Measurements from ENCODE around the gene PCNX4.
A peak's percentile ranks its signal among the peaks of the same experiment; 100 is the strongest.

PCNX4 gene

DNA sequence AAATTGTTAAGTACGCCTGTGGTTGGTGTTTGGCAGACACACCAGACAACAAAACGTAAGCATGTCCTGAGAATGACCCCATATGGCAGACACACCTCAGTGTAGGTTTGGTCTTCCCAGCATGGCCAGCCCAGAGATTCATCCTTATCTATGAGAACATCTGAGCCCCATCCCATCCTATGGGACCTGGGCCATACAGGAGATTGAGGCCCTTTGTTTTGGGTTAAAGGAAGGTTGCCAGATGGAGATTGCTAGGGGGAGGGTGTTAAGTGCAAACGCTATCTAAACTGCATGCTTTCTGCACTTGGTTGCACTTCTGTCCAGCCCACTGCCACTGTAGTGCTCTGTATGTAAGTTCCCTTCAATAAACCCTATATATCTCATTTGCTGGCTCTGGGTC lies 4.1 kb upstream of the PCNX4 start:
- H3K36me3 ChIP-seq (ENCODE audit: control insufficient read depth, insufficient read depth, low read length) = no peaks in the 10 kb centered on the region
- DNase-seq = no peak
- H3K4me1 ChIP-seq (ENCODE audit: control insufficient read depth, insufficient read depth, low read length, poor library complexity, severe bottlenecking) = peaks cover under 1% of the 10 kb centered on the region
- no peaks in the 10 kb centered on the region for H3K27me3 ChIP-seq (replicated peaks; ENCODE audit: control insufficient read depth, insufficient read depth, low read length, poor library complexity, severe bottlenecking)
- H3K27ac ChIP-seq (ENCODE audit: insufficient read depth, low read length, poor library complexity, severe bottlenecking) = no peak overlapping the region
- no peaks in the 10 kb centered on the region for H3K9me3 ChIP-seq (ENCODE audit: control insufficient read depth, low read length)
- H3K4me3 ChIP-seq (ENCODE audit: insufficient read depth, low read depth, low read length, poor library complexity, severe bottlenecking) = no peak overlapping the region

DNA sequence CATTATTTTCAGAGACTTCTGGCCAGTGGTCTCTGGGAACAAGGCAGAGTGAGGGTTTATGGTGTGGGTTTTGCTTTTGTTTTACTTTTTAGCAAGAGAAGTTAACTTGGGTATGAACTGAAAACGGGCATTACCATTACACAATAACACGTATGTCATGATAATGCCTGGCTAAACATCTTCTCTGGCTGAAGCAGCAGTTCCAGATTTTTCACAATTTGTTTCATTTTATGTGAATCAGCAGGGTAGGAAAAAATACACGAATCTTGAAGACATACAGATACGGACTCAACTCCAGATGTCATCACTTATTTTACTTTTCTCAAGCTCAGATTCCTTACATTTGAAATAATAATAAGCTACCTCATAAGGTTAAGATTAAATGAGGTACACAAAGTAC lies 2.5 kb upstream of the PCNX4 start:
- DNase-seq = no peak
- Histone ChIP-seq H3K36me3 (ENCODE audit: control insufficient read depth, insufficient read depth, low read length) (no peaks in the 10 kb centered on the region), H3K27me3 (replicated peaks; ENCODE audit: control insufficient read depth, insufficient read depth, low read length, poor library complexity, severe bottlenecking) (no peaks in the 10 kb centered on the region), H3K9me3 (ENCODE audit: control insufficient read depth, low read length) (no peaks in the 10 kb centered on the region), H3K4me3 (ENCODE audit: insufficient read depth, low read depth, low read length, poor library complexity, severe bottlenecking) (no peak overlapping the region), H3K27ac (ENCODE audit: insufficient read depth, low read length, poor library complexity, severe bottlenecking) (no peak overlapping the region), H3K4me1 (ENCODE audit: control insufficient read depth, insufficient read depth, low read length, poor library complexity, severe bottlenecking) (peaks cover 5% of the 10 kb centered on the region)

DNA sequence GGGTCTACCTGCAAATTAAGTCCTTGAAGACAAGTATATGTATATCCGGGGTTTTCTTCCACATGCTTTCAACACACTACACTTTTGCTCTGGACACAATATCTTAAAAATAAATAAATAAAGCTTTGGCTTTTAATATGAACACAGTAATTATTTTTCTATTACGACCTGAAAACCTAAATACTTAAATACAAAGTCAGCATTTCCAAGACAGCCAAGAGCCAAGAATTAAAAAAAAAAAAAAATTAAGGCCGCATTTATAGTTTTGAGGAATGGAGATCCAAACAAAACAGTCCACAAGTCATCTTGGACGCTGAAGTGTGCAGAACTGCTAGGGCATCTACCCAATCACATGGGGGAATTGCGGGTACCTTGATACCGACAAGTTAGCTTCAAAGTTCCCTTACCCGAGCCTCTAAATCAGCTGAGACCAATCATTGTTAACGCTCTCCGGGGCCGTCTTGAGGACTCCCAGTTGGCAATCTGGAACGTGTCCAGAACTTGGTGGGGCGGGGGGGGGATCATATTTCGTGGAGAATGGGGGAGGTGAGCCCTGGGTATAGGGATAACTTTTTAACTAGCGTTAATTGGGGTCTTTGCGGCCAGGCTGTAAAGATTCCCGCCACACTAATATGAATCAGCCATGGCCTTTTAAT lies 731 bp upstream of the PCNX4 start:
- Histone ChIP-seq H3K9me3 (ENCODE audit: control insufficient read depth, low read length) (no peaks in the 10 kb centered on the region), H3K4me3 (ENCODE audit: insufficient read depth, low read depth, low read length, poor library complexity, severe bottlenecking) (peak overlapping the region; percentile 87)
- no peak for DNase-seq

DNA sequence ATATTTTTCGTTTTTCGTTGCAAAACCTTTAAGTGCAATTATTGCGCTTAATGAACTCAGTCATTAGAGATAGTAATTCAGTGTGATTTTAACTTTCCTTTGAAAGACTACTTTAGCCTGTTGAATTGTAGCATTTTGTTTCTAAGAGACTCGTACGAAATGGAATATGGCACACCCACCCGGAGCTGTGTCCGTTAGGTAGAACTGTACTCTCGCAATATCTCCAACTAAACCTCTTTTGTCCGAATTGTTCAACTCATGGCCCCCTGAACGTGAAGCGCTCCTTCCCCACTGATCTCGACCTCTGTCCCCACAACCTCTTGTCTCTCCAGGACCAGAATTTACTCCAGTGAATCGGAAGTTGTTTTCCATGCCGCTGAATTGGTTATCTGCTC lies 800 bp downstream of the PCNX4 start:
- no peak for DNase-seq
- H3K4me1 ChIP-seq (ENCODE audit: control insufficient read depth, insufficient read depth, low read length, poor library complexity, severe bottlenecking) = peaks cover 7% of the 10 kb centered on the region
- no peaks in the 10 kb centered on the region for H3K9me3 ChIP-seq (ENCODE audit: control insufficient read depth, low read length)
- peak overlapping the region; percentile 97 for H3K27ac ChIP-seq (ENCODE audit: insufficient read depth, low read length, poor library complexity, severe bottlenecking)
- no peaks in the 10 kb centered on the region for H3K36me3 ChIP-seq (ENCODE audit: control insufficient read depth, insufficient read depth, low read length)
- no peaks in the 10 kb centered on the region for H3K27me3 ChIP-seq (replicated peaks; ENCODE audit: control insufficient read depth, insufficient read depth, low read length, poor library complexity, severe bottlenecking)
- H3K4me3 ChIP-seq (ENCODE audit: insufficient read depth, low read depth, low read length, poor library complexity, severe bottlenecking) = peak overlapping the region; percentile 87

More for the DNA sequence above, 731 bp upstream of the PCNX4 start:
- Histone ChIP-seq H3K27me3 (replicated peaks; ENCODE audit: control insufficient read depth, insufficient read depth, low read length, poor library complexity, severe bottlenecking) (no peaks in the 10 kb centered on the region), H3K36me3 (ENCODE audit: control insufficient read depth, insufficient read depth, low read length) (no peaks in the 10 kb centered on the region), H3K4me1 (ENCODE audit: control insufficient read depth, insufficient read depth, low read length, poor library complexity, severe bottlenecking) (peaks cover 7% of the 10 kb centered on the region), H3K27ac (ENCODE audit: insufficient read depth, low read length, poor library complexity, severe bottlenecking) (peak overlapping the region; percentile 97)

DNA sequence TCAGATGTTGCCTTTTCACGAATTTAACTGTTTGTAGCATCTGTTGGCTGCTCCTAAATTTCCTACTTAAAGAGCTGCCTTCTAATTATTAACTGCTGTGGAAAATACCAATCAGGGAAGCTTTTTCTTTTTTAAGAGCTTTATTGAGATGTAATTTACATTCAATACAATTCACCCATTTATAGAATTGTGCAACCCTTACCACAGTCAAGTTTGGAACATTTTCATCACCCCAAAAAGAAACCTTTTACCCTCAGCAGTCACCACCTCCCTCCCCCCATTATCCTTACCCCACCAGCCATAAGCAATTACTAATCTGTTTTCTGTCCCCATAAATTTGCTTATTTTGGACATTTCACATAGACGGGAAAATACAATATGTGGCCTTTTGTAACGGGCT lies 1.4 kb downstream of the PCNX4 start:
- H3K4me1 ChIP-seq (ENCODE audit: control insufficient read depth, insufficient read depth, low read length, poor library complexity, severe bottlenecking) = peaks cover 7% of the 10 kb centered on the region
- no peaks in the 10 kb centered on the region for H3K27me3 ChIP-seq (replicated peaks; ENCODE audit: control insufficient read depth, insufficient read depth, low read length, poor library complexity, severe bottlenecking)
- H3K36me3 ChIP-seq (ENCODE audit: control insufficient read depth, insufficient read depth, low read length) = no peaks in the 10 kb centered on the region
- DNase-seq = no peak
- H3K4me3 ChIP-seq (ENCODE audit: insufficient read depth, low read depth, low read length, poor library complexity, severe bottlenecking) = peak overlapping the region; percentile 87
- H3K9me3 ChIP-seq (ENCODE audit: control insufficient read depth, low read length) = no peaks in the 10 kb centered on the region
- peak overlapping the region; percentile 97 for H3K27ac ChIP-seq (ENCODE audit: insufficient read depth, low read length, poor library complexity, severe bottlenecking)

DNA sequence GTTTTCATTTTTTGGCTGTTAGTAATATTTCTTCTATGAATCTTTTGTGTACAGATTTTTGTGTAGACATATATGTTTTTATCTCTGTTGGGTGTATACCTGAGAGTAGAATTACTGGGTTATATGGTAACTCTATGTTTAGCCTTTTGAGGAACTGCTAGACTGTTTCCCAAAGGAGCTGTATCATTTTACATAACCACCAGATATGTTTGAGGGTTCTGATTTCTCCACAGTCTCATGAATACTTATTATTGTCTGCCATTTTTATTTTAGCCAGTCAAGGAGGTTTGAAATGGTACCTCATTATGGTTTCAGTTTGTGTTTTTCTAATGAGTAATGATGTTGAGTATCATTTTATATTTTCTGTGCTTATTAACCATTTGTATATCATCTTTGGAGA lies 1.9 kb downstream of the PCNX4 start:
- no peak for DNase-seq
- Histone ChIP-seq H3K4me3 (ENCODE audit: insufficient read depth, low read depth, low read length, poor library complexity, severe bottlenecking) (no peak overlapping the region), H3K9me3 (ENCODE audit: control insufficient read depth, low read length) (no peaks in the 10 kb centered on the region), H3K27me3 (replicated peaks; ENCODE audit: control insufficient read depth, insufficient read depth, low read length, poor library complexity, severe bottlenecking) (no peaks in the 10 kb centered on the region), H3K4me1 (ENCODE audit: control insufficient read depth, insufficient read depth, low read length, poor library complexity, severe bottlenecking) (peaks cover 7% of the 10 kb centered on the region), H3K36me3 (ENCODE audit: control insufficient read depth, insufficient read depth, low read length) (no peaks in the 10 kb centered on the region), H3K27ac (ENCODE audit: insufficient read depth, low read length, poor library complexity, severe bottlenecking) (no peak overlapping the region)

DNA sequence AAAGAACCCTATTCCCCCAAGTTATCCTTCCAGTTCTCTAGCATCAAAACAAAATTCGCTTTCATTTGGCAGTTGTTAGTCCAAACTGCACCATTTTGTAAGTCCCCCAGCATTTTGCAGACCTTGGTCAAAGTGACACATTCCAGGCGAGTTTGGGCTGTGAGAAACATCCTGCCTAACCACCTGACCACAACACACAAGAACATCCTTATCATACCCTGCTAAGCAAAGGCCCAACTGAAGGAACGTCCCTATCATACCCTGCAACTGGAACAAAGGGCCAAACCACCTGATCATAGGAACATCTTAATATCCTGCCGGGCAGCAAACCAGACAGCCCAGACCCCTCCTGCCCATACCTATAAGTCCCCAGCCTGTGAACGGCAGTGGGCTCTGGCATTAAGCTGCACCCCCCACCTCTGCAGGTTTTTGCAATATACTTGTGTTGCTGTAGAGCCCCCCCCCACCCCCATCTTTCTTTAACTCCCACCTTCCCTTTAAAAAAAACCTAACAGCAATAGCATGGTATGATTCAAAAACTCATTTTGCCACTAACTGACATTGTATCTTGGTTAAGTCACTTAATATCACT lies 2.7 kb downstream of the PCNX4 start:
- Histone ChIP-seq H3K4me1 (ENCODE audit: control insufficient read depth, insufficient read depth, low read length, poor library complexity, severe bottlenecking) (peaks cover 7% of the 10 kb centered on the region), H3K9me3 (ENCODE audit: control insufficient read depth, low read length) (no peaks in the 10 kb centered on the region), H3K27ac (ENCODE audit: insufficient read depth, low read length, poor library complexity, severe bottlenecking) (no peak overlapping the region), H3K36me3 (ENCODE audit: control insufficient read depth, insufficient read depth, low read length) (no peaks in the 10 kb centered on the region), H3K4me3 (ENCODE audit: insufficient read depth, low read depth, low read length, poor library complexity, severe bottlenecking) (no peak overlapping the region), H3K27me3 (replicated peaks; ENCODE audit: control insufficient read depth, insufficient read depth, low read length, poor library complexity, severe bottlenecking) (no peaks in the 10 kb centered on the region)
- DNase-seq = no peak

DNA sequence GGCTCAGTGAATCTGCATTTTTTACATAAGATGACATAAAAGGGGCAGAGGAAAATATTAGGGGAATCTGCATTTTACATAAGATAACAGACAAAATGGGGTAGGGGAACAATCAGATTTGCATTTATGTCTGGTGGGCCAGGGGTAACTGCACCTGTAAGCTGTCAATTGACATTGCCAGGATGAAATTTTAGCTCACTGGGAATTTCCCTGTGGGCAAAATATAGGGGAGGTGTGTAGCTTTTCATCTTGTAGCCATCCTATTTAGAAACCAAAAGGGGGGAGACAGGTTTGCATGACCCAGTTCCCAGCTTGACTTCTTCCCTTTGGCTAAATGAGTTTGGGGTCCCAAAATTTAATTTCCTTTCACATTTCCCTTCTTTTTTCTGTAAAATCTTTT lies 3.5 kb downstream of the PCNX4 start:
- H3K36me3 ChIP-seq (ENCODE audit: control insufficient read depth, insufficient read depth, low read length) = no peaks in the 10 kb centered on the region
- no peaks in the 10 kb centered on the region for H3K27me3 ChIP-seq (replicated peaks; ENCODE audit: control insufficient read depth, insufficient read depth, low read length, poor library complexity, severe bottlenecking)
- no peak overlapping the region for H3K27ac ChIP-seq (ENCODE audit: insufficient read depth, low read length, poor library complexity, severe bottlenecking)
- H3K4me1 ChIP-seq (ENCODE audit: control insufficient read depth, insufficient read depth, low read length, poor library complexity, severe bottlenecking) = peaks cover 7% of the 10 kb centered on the region
- no peak for DNase-seq
- H3K4me3 ChIP-seq (ENCODE audit: insufficient read depth, low read depth, low read length, poor library complexity, severe bottlenecking) = no peak overlapping the region
- H3K9me3 ChIP-seq (ENCODE audit: control insufficient read depth, low read length) = no peaks in the 10 kb centered on the region

DNA sequence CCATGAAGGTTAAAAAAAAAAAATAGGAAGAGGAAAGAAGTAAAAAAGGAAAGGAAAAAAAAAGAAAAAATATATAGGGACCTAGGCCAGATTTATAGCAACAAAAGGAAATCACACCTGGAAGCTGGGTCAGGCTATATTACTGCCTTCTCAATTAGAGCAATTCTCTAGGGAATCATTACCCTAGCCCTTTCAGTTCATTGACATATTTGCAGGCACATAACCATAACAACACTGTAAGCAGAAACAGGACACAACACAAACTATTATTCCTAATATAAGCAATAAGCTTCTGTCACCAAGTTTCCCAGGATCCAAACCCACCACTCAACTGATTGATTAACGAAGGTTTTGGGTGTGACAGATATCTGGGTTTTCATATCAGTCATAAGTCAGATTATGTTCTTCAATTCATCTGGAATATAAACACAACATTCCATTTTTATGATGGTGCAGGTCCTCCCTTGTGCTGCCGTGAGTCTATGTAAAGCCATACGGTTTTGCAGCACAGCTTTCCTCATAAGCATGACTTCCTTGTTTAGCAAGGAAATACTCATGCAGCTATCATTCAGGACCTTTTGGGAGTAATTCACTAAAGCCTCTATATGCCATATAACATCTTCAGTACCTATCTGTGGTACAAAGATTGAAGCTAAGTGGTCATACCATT lies 4.2 kb downstream of the PCNX4 start:
- Histone ChIP-seq H3K27me3 (replicated peaks; ENCODE audit: control insufficient read depth, insufficient read depth, low read length, poor library complexity, severe bottlenecking) (no peaks in the 10 kb centered on the region), H3K9me3 (ENCODE audit: control insufficient read depth, low read length) (no peaks in the 10 kb centered on the region), H3K36me3 (ENCODE audit: control insufficient read depth, insufficient read depth, low read length) (no peaks in the 10 kb centered on the region), H3K27ac (ENCODE audit: insufficient read depth, low read length, poor library complexity, severe bottlenecking) (no peak overlapping the region), H3K4me1 (ENCODE audit: control insufficient read depth, insufficient read depth, low read length, poor library complexity, severe bottlenecking) (peaks cover 7% of the 10 kb centered on the region), H3K4me3 (ENCODE audit: insufficient read depth, low read depth, low read length, poor library complexity, severe bottlenecking) (no peak overlapping the region)
- DNase-seq = no peak

DNA sequence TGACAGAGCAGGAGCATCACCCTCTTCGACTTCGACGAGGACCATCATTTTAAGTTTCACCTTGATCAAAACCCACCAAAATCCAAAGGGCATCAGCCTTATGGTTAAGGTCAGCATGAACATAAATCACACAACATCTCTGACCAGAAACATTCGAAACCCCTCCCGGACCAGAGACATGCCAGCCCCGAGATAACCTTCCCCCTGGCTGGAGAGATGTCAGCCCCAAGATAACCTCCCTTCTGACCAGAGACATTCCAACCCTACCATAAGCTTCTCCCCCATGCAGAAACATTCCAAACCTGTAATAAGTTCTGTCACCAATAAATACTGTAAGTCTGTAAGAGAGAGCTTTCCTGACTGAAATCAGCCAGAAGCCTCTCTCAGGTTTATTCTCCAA lies 6.3 kb downstream of the PCNX4 start:
- H3K36me3 ChIP-seq (ENCODE audit: control insufficient read depth, insufficient read depth, low read length) = no peaks in the 10 kb centered on the region
- peaks cover 4% of the 10 kb centered on the region for H3K4me1 ChIP-seq (ENCODE audit: control insufficient read depth, insufficient read depth, low read length, poor library complexity, severe bottlenecking)
- H3K9me3 ChIP-seq (ENCODE audit: control insufficient read depth, low read length) = no peaks in the 10 kb centered on the region
- H3K27me3 ChIP-seq (replicated peaks; ENCODE audit: control insufficient read depth, insufficient read depth, low read length, poor library complexity, severe bottlenecking) = no peaks in the 10 kb centered on the region
- no peak overlapping the region for H3K4me3 ChIP-seq (ENCODE audit: insufficient read depth, low read depth, low read length, poor library complexity, severe bottlenecking)
- no peak for DNase-seq
- H3K27ac ChIP-seq (ENCODE audit: insufficient read depth, low read length, poor library complexity, severe bottlenecking) = no peak overlapping the region
